ENCODE measurements around the gene TNPO3. TPM values are rescaled to one million over a fixed set of nuclear protein-coding genes. Genes with fewer than 3 reads are reported as not detected.

TNPO3 gene
- total and polyA plus RNA-seq, 2 donors from 2014 or later: 20.1 to 35.7 TPM

DNA sequence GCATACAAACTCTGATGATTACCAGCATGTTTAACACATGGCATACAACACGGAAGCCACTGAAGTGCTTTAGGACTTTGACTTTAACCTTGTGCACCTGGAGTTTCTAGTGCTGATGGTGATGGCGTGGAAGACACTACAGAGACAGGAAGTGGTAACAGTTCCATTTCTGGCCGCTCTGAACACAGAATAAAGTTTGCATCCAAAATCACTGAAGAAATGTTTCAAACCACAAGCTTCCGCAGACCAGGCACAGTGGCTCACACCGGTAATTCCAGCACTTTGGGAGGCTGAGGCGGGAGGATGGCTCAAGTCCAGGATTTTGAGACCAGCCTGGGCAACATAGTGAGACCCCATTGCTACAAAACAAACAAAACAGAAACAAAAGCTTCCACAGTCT, 40.3 kb upstream of the TNPO3 start:
- H3K36me3 ChIP-seq (ENCODE audit: control insufficient read depth in 2 of 3, insufficient read depth in 3 of 3, low read length in 3 of 3): no peaks in the 10 kb centered on the region
- no peaks in the 10 kb centered on the region for H3K27me3 ChIP-seq (ENCODE audit: control insufficient read depth, insufficient read depth, low read length)
- H3K27ac ChIP-seq (ENCODE audit: low read depth in 2 of 2, low read length in 2 of 2): no peak overlapping the region
- no peaks in the 10 kb centered on the region for H3K9me3 ChIP-seq (ENCODE audit: control insufficient read depth in 2 of 3, insufficient read depth in 1 of 3, low read length in 3 of 3)
- FAIRE-seq (no peak), DNase-seq (no peak)
- H3K9ac ChIP-seq (ENCODE audit: low read length in 3 of 3): no peak overlapping the region
- H3K4me3 ChIP-seq (ENCODE audit: low read length in 3 of 3): no peak overlapping the region
- peaks cover 0 to 10% (median 9%) of the 10 kb centered on the region in 3 donors for H3K4me1 ChIP-seq (ENCODE audit: control insufficient read depth in 2 of 3, insufficient read depth in 2 of 3, low read depth in 1 of 3, low read length in 3 of 3)
- TF ChIP-seq, protein P1, sequence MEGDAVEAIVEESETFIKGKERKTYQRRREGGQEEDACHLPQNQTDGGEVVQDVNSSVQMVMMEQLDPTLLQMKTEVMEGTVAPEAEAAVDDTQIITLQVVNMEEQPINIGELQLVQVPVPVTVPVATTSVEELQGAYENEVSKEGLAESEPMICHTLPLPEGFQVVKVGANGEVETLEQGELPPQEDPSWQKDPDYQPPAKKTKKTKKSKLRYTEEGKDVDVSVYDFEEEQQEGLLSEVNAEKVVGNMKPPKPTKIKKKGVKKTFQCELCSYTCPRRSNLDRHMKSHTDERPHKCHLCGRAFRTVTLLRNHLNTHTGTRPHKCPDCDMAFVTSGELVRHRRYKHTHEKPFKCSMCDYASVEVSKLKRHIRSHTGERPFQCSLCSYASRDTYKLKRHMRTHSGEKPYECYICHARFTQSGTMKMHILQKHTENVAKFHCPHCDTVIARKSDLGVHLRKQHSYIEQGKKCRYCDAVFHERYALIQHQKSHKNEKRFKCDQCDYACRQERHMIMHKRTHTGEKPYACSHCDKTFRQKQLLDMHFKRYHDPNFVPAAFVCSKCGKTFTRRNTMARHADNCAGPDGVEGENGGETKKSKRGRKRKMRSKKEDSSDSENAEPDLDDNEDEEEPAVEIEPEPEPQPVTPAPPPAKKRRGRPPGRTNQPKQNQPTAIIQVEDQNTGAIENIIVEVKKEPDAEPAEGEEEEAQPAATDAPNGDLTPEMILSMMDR (IDR thresholded peaks at IDR 0.05; ENCODE audit: borderline replicate concordance, extremely low read depth, insufficient read depth): no peak
- intact Hi-C loops (cut with DNase I): no loop called here

DNA sequence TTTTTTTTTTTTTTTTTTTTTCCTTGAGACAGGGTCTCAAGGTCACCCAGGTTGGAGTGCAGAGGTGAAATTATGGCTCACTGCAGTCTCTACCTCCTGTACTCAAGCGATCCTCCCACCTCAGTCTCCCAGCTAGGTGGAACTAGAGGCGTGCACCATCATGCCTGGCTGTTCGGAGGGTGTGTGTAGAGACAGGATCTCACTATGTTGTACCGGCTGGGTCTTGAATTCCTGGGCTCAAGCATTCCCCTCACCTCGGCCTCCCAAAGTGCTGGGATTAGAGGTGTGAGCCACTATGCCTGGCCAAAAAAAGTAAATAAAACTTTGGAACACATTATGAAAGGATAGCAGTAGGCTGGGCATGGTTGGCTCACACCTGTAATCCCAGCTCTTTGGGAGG, 39.6 kb upstream of the TNPO3 start:
- TF ChIP-seq, protein P1 (IDR thresholded peaks at IDR 0.05; ENCODE audit: borderline replicate concordance, extremely low read depth, insufficient read depth): no peak
- Histone ChIP-seq H3K9me3 (ENCODE audit: control insufficient read depth in 2 of 3, insufficient read depth in 1 of 3, low read length in 3 of 3) (no peaks in the 10 kb centered on the region), H3K9ac (ENCODE audit: low read length in 3 of 3) (no peak overlapping the region), H3K27ac (ENCODE audit: low read depth in 2 of 2, low read length in 2 of 2) (no peak overlapping the region), H3K4me3 (ENCODE audit: low read length in 3 of 3) (no peak overlapping the region), H3K4me1 (ENCODE audit: control insufficient read depth in 2 of 3, insufficient read depth in 2 of 3, low read depth in 1 of 3, low read length in 3 of 3) (peaks cover 0 to 9% (median 5%) of the 10 kb centered on the region in 3 donors), H3K27me3 (ENCODE audit: control insufficient read depth, insufficient read depth, low read length) (no peaks in the 10 kb centered on the region), H3K36me3 (ENCODE audit: control insufficient read depth in 2 of 3, insufficient read depth in 3 of 3, low read length in 3 of 3) (no peaks in the 10 kb centered on the region)
- DNase-seq: no peak
- intact Hi-C loops (cut with DNase I): no loop called here
- FAIRE-seq: no peak

DNA sequence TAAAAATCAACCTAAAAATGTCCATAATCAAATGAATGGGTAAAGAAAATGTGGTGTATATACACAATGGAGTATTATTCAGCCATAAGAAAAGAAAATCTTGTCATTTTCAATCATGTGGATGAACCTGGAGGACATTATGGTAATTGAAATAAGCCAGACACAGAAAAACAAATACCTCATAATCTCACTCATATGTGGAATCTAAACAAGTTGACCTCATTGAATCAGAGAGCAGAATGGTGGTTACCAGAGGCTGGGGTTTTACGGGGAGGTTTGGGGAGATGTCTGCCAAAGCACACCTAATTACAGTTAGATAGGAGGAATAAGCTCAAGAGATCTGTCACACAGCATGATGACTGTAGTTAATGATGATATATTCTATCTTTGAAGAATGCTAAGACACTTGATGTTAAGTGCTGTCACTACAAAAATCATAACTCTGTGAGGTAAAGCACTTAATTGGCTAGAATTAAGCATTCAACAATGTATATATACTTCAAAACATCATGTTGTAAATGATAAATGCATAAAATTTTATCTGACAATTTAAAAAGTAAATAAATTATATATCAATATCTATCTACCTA, 39.1 kb upstream of the TNPO3 start:
- intact Hi-C loops (cut with DNase I): no loop called here
- FAIRE-seq: no peak
- TF ChIP-seq, protein P1 (IDR thresholded peaks at IDR 0.05; ENCODE audit: borderline replicate concordance, extremely low read depth, insufficient read depth): no peak

More for the DNA sequence above, 39.1 kb upstream of the TNPO3 start:
- H3K36me3 ChIP-seq (ENCODE audit: control insufficient read depth in 2 of 3, insufficient read depth in 3 of 3, low read length in 3 of 3): no peaks in the 10 kb centered on the region
- peaks cover 0 to 5% (median 4%) of the 10 kb centered on the region in 3 donors for H3K4me1 ChIP-seq (ENCODE audit: control insufficient read depth in 2 of 3, insufficient read depth in 2 of 3, low read depth in 1 of 3, low read length in 3 of 3)
- no peaks in the 10 kb centered on the region for H3K9me3 ChIP-seq (ENCODE audit: control insufficient read depth in 2 of 3, insufficient read depth in 1 of 3, low read length in 3 of 3)
- H3K9ac ChIP-seq (ENCODE audit: low read length in 3 of 3): no peak overlapping the region
- no peak overlapping the region for H3K4me3 ChIP-seq (ENCODE audit: low read length in 3 of 3)
- H3K27me3 ChIP-seq (ENCODE audit: control insufficient read depth, insufficient read depth, low read length): no peaks in the 10 kb centered on the region
- H3K27ac ChIP-seq (ENCODE audit: low read depth in 2 of 2, low read length in 2 of 2): no peak overlapping the region
- DNase-seq: no peak
